B cell (primary cell): Measurements from ENCODE around the gene PIP4K2A. TPM values are rescaled to one million over a fixed set of nuclear protein-coding genes. Genes with fewer than 3 reads are reported as not detected.

Experiments used
- ATAC-seq: fragments of 200-7000 bp; cut with Tn5 transposase; one replicate; pipeline ENCODE4 v1.10.0; 2021; ENCODE audit warnings: low read depth, mild to moderate bottlenecking, moderate number of reproducible peaks, moderate library complexity
- CTCF ChIA-PET: fragments of 350-600 bp; sonication (Branson Sonifier 250); formaldehyde crosslinking; loops from one replicate; lab custom pipeline; 2021; ENCODE audit warnings: antibody characterized with exemption, inconsistent platforms; lab: Charles Lee
- POLR2A ChIA-PET: fragments of 350-600 bp; sonication (Branson Sonifier 250); formaldehyde crosslinking; loops from one replicate; lab custom pipeline; 2021; ENCODE audit warnings: antibody characterized with exemption; lab: Charles Lee
- DNase-seq: peaks from one replicate; pipeline ENCODE4 v3.0.0; 2013
- H2AFZ ChIP-seq: 2 replicates; pipeline ENCODE4 v1.6.1; 2012; ENCODE audit warnings: mild to moderate bottlenecking, low read depth, low read length; ENCODE audit not compliant: insufficient read depth, poor library complexity, severe bottlenecking
- H3K27ac ChIP-seq, 2 donors: 1 replicate in 1 of 2; 2 replicates in 1 of 2; pipeline ENCODE4 v1.5.1; 2012 to 2013; ENCODE audit warnings: low read length in 2 of 2, mild to moderate bottlenecking in 2 of 2, moderate library complexity in 1 of 2
- H3K27me3 ChIP-seq, 4 experiments: fragments of 200-600 bp in 1 of 4; sonication (generic) in 1 of 4; replicated peaks in 1 of 4; 1 replicate in 2 of 4; 2 replicates in 2 of 4; pipeline versions ENCODE4 v1.6.1 to v1.7.0; 2013 to 2016; ENCODE audit warnings: low read length in 3 of 4, mild to moderate bottlenecking in 2 of 4, mixed read lengths in 1 of 4, moderate library complexity in 1 of 4; ENCODE audit not compliant: insufficient read depth in 4 of 4, control insufficient read depth in 3 of 4; ENCODE audit errors: control extremely low read depth in 1 of 4
- H3K36me3 ChIP-seq, 2 experiments: replicated peaks in 1 of 2; 1 replicate in 1 of 2; 2 replicates in 1 of 2; pipeline versions ENCODE4 v1.6.1 to v1.7.1; 2013; ENCODE audit warnings: low read length in 1 of 2; ENCODE audit not compliant: insufficient read depth in 2 of 2, control insufficient read depth in 1 of 2; ENCODE audit errors: control extremely low read depth in 1 of 2, extremely low read depth in 1 of 2
- H3K4me1 ChIP-seq, 2 donors: fragments of 200-600 bp in 1 of 2; sonication (generic) in 1 of 2; 1 replicate in 1 of 2; 2 replicates in 1 of 2; pipeline versions ENCODE4 v1.5.1 to v1.6.1; 2013 to 2017; ENCODE audit warnings: low read length in 2 of 2; ENCODE audit not compliant: control insufficient read depth in 2 of 2, insufficient read depth in 2 of 2
- H3K4me2 ChIP-seq: replicated peaks from 2 replicates; pipeline ENCODE3; 2012; ENCODE audit warnings: mild to moderate bottlenecking, low read depth, low read length; ENCODE audit not compliant: poor library complexity, severe bottlenecking
- H3K4me3 ChIP-seq, 5 experiments: fragments of 200-600 bp in 1 of 5; sonication (generic) in 1 of 5; 1 replicate in 3 of 5; 2 replicates in 2 of 5; pipeline versions ENCODE4 v1.5.1 to v1.7.0; 2011 to 2016; ENCODE audit warnings: low read length in 4 of 5, mild to moderate bottlenecking in 4 of 5, low read depth in 2 of 5, control low read depth in 1 of 5, moderate library complexity in 1 of 5; ENCODE audit not compliant: insufficient read depth in 1 of 5; ENCODE audit errors: control extremely low read depth in 1 of 5, extremely low read depth in 1 of 5
- H3K79me2 ChIP-seq: fragments of 200-600 bp; sonication (generic); one replicate; pipeline ENCODE4 v1.6.0; 2016; ENCODE audit warnings: low read length; ENCODE audit not compliant: control insufficient read depth, insufficient read depth
- H3K9ac ChIP-seq: fragments of 200-600 bp; sonication (generic); 2 replicates; pipeline ENCODE4 v1.6.1; 2017; ENCODE audit warnings: mild to moderate bottlenecking, low read length, moderate library complexity
- H3K9me3 ChIP-seq, 3 donors: one replicate each; pipeline versions ENCODE4 v1.6.1 to v1.7.1; 2013; ENCODE audit warnings: low read length in 2 of 3; ENCODE audit not compliant: control insufficient read depth in 2 of 3, insufficient read depth in 1 of 3; ENCODE audit errors: control extremely low read depth in 1 of 3
- H4K20me1 ChIP-seq: 2 replicates; pipeline ENCODE4 v1.6.0; 2012; ENCODE audit warnings: mild to moderate bottlenecking, low read length; ENCODE audit not compliant: insufficient read depth, control insufficient read depth, poor library complexity, severe bottlenecking
- H3K27ac Mint-ChIP-seq: one replicate; pipeline ENCODE4 v1.8.0; 2021; ENCODE audit warnings: mixed read lengths
- H3K27me3 Mint-ChIP-seq: one replicate; pipeline ENCODE4 v1.8.0; 2021; ENCODE audit warnings: mixed read lengths
- H3K4me1 Mint-ChIP-seq: one replicate; pipeline ENCODE4 v1.8.0; 2021; ENCODE audit warnings: mixed read lengths
- H3K4me3 Mint-ChIP-seq: one replicate; pipeline ENCODE4 v1.8.0; 2021; ENCODE audit warnings: mixed read lengths
- H3K9me3 Mint-ChIP-seq: one replicate; pipeline ENCODE4 v1.8.0; 2022; ENCODE audit warnings: mixed read lengths; ENCODE audit not compliant: insufficient read depth
- EZH2 ChIP-seq: IDR thresholded peaks from 2 replicates; pipeline ENCODE4 v1.6.1; 2012; ENCODE audit warnings: borderline replicate concordance, low read depth, mild to moderate bottlenecking, moderate library complexity, low read length; ENCODE audit not compliant: insufficient read depth, poor library complexity, severe bottlenecking
- WGBS: methylation state at CpG from one replicate; pipeline ENCODE4 v1.1.5; 2013; ENCODE audit warnings: missing lambda C conversion rate; ENCODE audit not compliant: insufficient coverage; 5-methylcytosine and 5-hydroxymethylcytosine counted together
- intact Hi-C: fragments of 100-400 bp; cut with micrococcal nuclease; formaldehyde crosslinking; loops from one replicate; pipeline ENCODE4 v1.10.0; 2022
- polyA plus RNA-seq: library from polyadenylated mRNA; depleted of rRNA; stranded (reverse); fragments of >200 nt; gene quantifications from 2 replicates; pipeline ENCODE4 v1.2.3, GENCODE V29; 2012
- total RNA-seq, 2 donors: library from RNA; stranded (reverse); fragments of 120-200 nt in 1 of 2; gene quantifications; 1 replicate in 1 of 2; 2 replicates in 1 of 2; pipeline versions ENCODE4 v1.2.3 to v1.2.4, GENCODE V29; 2013 to 2022
- TF ChIP-seq, protein P1 (sequence below): fragments of 200-600 bp; IDR thresholded peaks from one replicate; pipeline ENCODE4 v1.8.0; 2022; ENCODE audit warnings: antibody characterized with exemption, mild to moderate bottlenecking

Gene PIP4K2A
- total and polyA plus RNA-seq, 2 donors (not counting 1 experiment from before 2014, with no cell fraction given), result 21.8 to 103 TPM

DNA sequence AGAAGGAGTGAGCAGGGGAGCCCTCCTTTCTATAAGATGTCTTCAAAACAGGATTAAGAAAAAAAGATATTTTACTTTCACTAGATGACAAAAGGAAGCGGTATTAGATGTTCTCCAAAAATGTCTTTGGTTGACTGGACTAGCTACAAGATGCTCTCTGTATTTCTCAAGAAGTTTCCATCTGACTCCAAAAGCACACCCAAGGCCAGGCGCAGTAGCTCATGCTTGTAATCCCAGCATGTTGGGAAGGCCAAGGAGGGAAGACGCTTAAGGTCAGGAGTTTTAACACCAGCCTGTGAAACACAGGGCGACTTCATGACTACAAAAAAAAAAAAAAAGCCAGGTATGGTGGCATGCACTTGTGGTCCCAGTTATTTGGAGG is 84.5 kb downstream of the PIP4K2A start:
- no CpG with 5 or more reads among the region's 4 CpGs for WGBS
- peak overlapping the region; percentile 77 for H3K4me3 Mint-ChIP-seq
- Histone ChIP-seq H3K27ac (peak overlapping the region; percentile 87 to 88), H3K4me2 (peak overlapping the region; percentile 67), H3K79me2 (peaks cover 98% of the 10 kb centered on the region), H3K9ac (peak overlapping the region; percentile 52), H3K9me3 (no peaks in the 10 kb centered on the region), H2AFZ (peak overlapping the region; percentile 32), H3K4me1 (peaks cover 59 to 76% of the 10 kb centered on the region in 2 donors), H3K4me3 (peak overlapping the region in 2 of 5 experiments; percentile 0 to 48), H3K36me3 (no peaks in the 10 kb centered on the region), H3K27me3 (no peaks in the 10 kb centered on the region), H4K20me1 (no peaks in the 10 kb centered on the region)
- DNase-seq (peak; percentile 51), ATAC-seq (peak; percentile 13)
- no peaks in the 10 kb centered on the region for H3K9me3 Mint-ChIP-seq
- intact Hi-C loops, result loop anchor here (1.0 to 5.0 kb wide), 4 partner anchors 14 to 82 kb away; partner anchors contain the start of gene PIP4K2A
- CTCF ChIA-PET, result interaction anchor here (0.6 to 3.3 kb wide), 11 partner anchors 8 to 358 kb away, joined by 3 to 11 read pairs (median 4); no protein-coding TSS in a partner anchor
- peak overlapping the region; percentile 90 for H3K27ac Mint-ChIP-seq
- H3K4me1 Mint-ChIP-seq, result peaks cover 90% of the 10 kb centered on the region
- POLR2A ChIA-PET, result interaction anchor here (1.0 to 1.4 kb wide), 7 partner anchors 9 to 29 kb away, joined by 3 to 7 read pairs (median 5); no protein-coding TSS in a partner anchor
- H3K27me3 Mint-ChIP-seq, result no peaks in the 10 kb centered on the region
- TF ChIP-seq EZH2, result no peak

DNA sequence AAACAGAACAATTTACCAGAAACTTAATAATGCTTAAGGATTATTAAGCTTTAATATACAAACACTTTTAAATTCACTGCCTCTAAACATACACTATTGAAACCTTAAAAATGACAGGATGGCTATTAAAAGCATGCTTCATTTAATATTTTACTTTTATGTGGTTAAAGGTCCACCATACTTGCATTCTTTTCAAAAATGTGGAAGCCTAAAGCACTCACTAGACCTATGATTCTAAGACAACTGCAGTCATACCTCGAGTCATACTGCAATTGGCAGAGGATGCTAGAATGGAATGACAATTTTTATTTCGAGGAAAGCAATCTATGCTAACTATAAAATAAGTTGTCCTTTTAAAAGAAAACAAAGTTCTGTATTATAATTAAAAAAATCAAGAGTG is 85.3 kb downstream of the PIP4K2A start:
- Histone ChIP-seq H3K27ac (peak overlapping the region; percentile 87 to 88), H3K9ac (no peak overlapping the region), H3K4me3 (no peak overlapping the region), H3K36me3 (no peaks in the 10 kb centered on the region), H3K27me3 (no peaks in the 10 kb centered on the region), H3K9me3 (no peaks in the 10 kb centered on the region), H3K4me2 (peak overlapping the region; percentile 67), H3K4me1 (peaks cover 54 to 74% of the 10 kb centered on the region in 2 donors), H2AFZ (peak overlapping the region; percentile 30), H3K79me2 (peaks cover 98% of the 10 kb centered on the region), H4K20me1 (no peaks in the 10 kb centered on the region)
- ChIA-PET POLR2A (interaction anchor here (1.2 kb wide), 1 partner anchor 15 kb away, joined by 4 read pairs; no protein-coding TSS in a partner anchor), CTCF (interaction anchor here (1.3 to 2.6 kb wide), 4 partner anchors 13 to 55 kb away, joined by 3 to 11 read pairs (median 6); no protein-coding TSS in a partner anchor)
- ATAC-seq, result no peak
- no peak for TF ChIP-seq EZH2
- TF ChIP-seq, protein P1, sequence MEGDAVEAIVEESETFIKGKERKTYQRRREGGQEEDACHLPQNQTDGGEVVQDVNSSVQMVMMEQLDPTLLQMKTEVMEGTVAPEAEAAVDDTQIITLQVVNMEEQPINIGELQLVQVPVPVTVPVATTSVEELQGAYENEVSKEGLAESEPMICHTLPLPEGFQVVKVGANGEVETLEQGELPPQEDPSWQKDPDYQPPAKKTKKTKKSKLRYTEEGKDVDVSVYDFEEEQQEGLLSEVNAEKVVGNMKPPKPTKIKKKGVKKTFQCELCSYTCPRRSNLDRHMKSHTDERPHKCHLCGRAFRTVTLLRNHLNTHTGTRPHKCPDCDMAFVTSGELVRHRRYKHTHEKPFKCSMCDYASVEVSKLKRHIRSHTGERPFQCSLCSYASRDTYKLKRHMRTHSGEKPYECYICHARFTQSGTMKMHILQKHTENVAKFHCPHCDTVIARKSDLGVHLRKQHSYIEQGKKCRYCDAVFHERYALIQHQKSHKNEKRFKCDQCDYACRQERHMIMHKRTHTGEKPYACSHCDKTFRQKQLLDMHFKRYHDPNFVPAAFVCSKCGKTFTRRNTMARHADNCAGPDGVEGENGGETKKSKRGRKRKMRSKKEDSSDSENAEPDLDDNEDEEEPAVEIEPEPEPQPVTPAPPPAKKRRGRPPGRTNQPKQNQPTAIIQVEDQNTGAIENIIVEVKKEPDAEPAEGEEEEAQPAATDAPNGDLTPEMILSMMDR, result no peak
- WGBS, result no CpG with 5 or more reads among the region's 2 CpGs
- Mint-ChIP-seq H3K27ac (peak overlapping the region; percentile 94), H3K4me3 (peak overlapping the region; percentile 16), H3K4me1 (peaks cover 90% of the 10 kb centered on the region), H3K27me3 (no peaks in the 10 kb centered on the region), H3K9me3 (no peaks in the 10 kb centered on the region)
- no peak for DNase-seq
- intact Hi-C loops, result loop anchor here (5.0 kb wide), 1 partner anchor 83 kb away; the partner anchor contains the start of gene PIP4K2A
